IMR-90 (cell line): ENCODE results near the gene HOXC12.

Experiments
- CEBPB ChIP-seq: IDR thresholded peaks from 2 replicates; pipeline ENCODE4 v1.6.1; 2012; ENCODE audit warnings: low read depth, low read length, improper control_type of control experiment
- MAZ ChIP-seq: IDR thresholded peaks from 2 replicates; pipeline ENCODE4 v1.6.1; 2012; ENCODE audit warnings: low read depth, mild to moderate bottlenecking, low read length, improper control_type of control experiment, moderate library complexity, borderline replicate concordance
- POLR2A ChIP-seq: IDR thresholded peaks from 2 replicates; pipeline ENCODE4 v1.6.1; 2012; ENCODE audit warnings: mild to moderate bottlenecking, low read depth, low read length
- RCOR1 ChIP-seq: IDR thresholded peaks from 2 replicates; pipeline ENCODE4 v1.6.1; 2012; ENCODE audit warnings: mild to moderate bottlenecking, low read length, improper control_type of control experiment; ENCODE audit not compliant: insufficient replicate concordance
- RFX5 ChIP-seq: IDR thresholded peaks from 2 replicates; pipeline ENCODE4 v1.8.0; 2012; ENCODE audit warnings: low read depth, mild to moderate bottlenecking, low read length, moderate library complexity
- TF ChIP-seq, protein P1 (sequence below): conservative IDR thresholded peaks from 2 replicates; pipeline ENCODE4 v1.5.1; 2012; ENCODE audit warnings: mild to moderate bottlenecking, low read depth, low read length, improper control_type of control experiment
- TF ChIP-seq, protein P2 (sequence below): fragments of 150-350 bp; IDR thresholded peaks from 2 replicates; pipeline ENCODE4 v1.6.1; 2017; ENCODE audit warnings: mild to moderate bottlenecking, antibody characterized with exemption, low read length, low read depth
- TF ChIP-seq, protein P3 (sequence below): fragments of 150-350 bp; IDR thresholded peaks from 2 replicates; pipeline ENCODE4 v1.6.1; 2016; ENCODE audit warnings: low read depth, mild to moderate bottlenecking, low read length, moderate library complexity, borderline replicate concordance

DNA sequence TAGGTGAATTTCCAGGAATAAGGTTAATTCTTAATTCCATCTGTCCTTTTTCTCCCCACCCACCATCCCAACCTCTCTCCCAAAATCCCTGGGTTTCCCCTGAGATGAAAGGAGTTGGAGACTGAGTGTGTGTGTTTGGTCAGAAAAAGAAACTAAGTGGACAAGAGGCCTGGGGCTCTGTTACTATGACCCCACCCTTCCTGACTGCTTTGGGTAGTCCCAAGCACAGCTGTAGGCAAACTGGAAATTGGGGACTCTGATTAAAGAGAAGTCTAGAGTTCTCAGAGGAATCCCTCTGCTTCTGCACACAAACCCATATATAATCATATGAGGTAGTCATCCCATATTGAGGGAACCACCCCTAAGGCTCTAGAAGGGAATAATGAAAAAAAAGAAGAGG lies 7.0 kb upstream of the HOXC12 start:
- TF ChIP-seq MAZ (no peak), CEBPB (no peak), RFX5 (no peak), RCOR1 (no peak), POLR2A (no peak)
- TF ChIP-seq, protein P1, sequence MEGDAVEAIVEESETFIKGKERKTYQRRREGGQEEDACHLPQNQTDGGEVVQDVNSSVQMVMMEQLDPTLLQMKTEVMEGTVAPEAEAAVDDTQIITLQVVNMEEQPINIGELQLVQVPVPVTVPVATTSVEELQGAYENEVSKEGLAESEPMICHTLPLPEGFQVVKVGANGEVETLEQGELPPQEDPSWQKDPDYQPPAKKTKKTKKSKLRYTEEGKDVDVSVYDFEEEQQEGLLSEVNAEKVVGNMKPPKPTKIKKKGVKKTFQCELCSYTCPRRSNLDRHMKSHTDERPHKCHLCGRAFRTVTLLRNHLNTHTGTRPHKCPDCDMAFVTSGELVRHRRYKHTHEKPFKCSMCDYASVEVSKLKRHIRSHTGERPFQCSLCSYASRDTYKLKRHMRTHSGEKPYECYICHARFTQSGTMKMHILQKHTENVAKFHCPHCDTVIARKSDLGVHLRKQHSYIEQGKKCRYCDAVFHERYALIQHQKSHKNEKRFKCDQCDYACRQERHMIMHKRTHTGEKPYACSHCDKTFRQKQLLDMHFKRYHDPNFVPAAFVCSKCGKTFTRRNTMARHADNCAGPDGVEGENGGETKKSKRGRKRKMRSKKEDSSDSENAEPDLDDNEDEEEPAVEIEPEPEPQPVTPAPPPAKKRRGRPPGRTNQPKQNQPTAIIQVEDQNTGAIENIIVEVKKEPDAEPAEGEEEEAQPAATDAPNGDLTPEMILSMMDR = no peak
- TF ChIP-seq, protein P2, sequence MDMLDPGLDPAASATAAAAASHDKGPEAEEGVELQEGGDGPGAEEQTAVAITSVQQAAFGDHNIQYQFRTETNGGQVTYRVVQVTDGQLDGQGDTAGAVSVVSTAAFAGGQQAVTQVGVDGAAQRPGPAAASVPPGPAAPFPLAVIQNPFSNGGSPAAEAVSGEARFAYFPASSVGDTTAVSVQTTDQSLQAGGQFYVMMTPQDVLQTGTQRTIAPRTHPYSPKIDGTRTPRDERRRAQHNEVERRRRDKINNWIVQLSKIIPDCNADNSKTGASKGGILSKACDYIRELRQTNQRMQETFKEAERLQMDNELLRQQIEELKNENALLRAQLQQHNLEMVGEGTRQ = no peak
- TF ChIP-seq, protein P3, sequence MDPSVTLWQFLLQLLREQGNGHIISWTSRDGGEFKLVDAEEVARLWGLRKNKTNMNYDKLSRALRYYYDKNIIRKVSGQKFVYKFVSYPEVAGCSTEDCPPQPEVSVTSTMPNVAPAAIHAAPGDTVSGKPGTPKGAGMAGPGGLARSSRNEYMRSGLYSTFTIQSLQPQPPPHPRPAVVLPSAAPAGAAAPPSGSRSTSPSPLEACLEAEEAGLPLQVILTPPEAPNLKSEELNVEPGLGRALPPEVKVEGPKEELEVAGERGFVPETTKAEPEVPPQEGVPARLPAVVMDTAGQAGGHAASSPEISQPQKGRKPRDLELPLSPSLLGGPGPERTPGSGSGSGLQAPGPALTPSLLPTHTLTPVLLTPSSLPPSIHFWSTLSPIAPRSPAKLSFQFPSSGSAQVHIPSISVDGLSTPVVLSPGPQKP = no peak
